Upper lobe of right lung (tissue), 1 donor: Measurements from ENCODE around the gene DBNDD2. TPM values are rescaled to one million over a fixed set of nuclear protein-coding genes. Genes with fewer than 3 reads are reported as not detected.
A peak's percentile ranks its signal among the peaks of the same experiment; 100 is the strongest.

Source experiments
- ATAC-seq: fragments of 200-7000 bp; cut with Tn5 transposase; one replicate; pipeline ENCODE4 v1.9.1; 2020; ENCODE audit warnings: mild to moderate bottlenecking, moderate library complexity
- DNase-seq: peaks from one replicate; pipeline ENCODE4 v3.0.0-alpha.2; 2020
- H3K27ac ChIP-seq: fragments of 200-600 bp; one replicate; pipeline ENCODE4 v1.8.0; 2022
- H3K27me3 ChIP-seq: fragments of 200-600 bp; one replicate; pipeline ENCODE4 v1.8.0; 2022; ENCODE audit warnings: mild to moderate bottlenecking
- H3K36me3 ChIP-seq: fragments of 200-600 bp; one replicate; pipeline ENCODE4 v1.8.0; 2022
- H3K4me1 ChIP-seq: fragments of 200-600 bp; one replicate; pipeline ENCODE4 v1.8.0; 2022
- H3K4me3 ChIP-seq: fragments of 200-600 bp; one replicate; pipeline ENCODE4 v1.8.0; 2022; ENCODE audit warnings: mild to moderate bottlenecking
- H3K9me3 ChIP-seq: fragments of 200-600 bp; one replicate; pipeline ENCODE4 v1.8.0; 2022
- CTCF ChIP-seq: fragments of 200-600 bp; IDR thresholded peaks from one replicate; pipeline ENCODE4 v1.8.0; 2022; ENCODE audit warnings: antibody characterized with exemption
- intact Hi-C: fragments of 100-400 bp; cut with DNase I; formaldehyde crosslinking; loops from one replicate; pipeline ENCODE4 v1.11.0; 2022
- total RNA-seq: library from RNA; stranded (reverse); fragmentation: NEBNext Ultra II Directional; extraction: Animal tissue kit (Norgen Biotek cat#: 25700); gene quantifications from one replicate; pipeline ENCODE4 v1.2.1, GENCODE V29; 2021
- donor health status: DM: no; HTN: yes; CAD: no; lungs with severe emphysema.

Gene DBNDD2
- total RNA-seq, 1 donor from 2014 or later = 66.2 TPM

DNA sequence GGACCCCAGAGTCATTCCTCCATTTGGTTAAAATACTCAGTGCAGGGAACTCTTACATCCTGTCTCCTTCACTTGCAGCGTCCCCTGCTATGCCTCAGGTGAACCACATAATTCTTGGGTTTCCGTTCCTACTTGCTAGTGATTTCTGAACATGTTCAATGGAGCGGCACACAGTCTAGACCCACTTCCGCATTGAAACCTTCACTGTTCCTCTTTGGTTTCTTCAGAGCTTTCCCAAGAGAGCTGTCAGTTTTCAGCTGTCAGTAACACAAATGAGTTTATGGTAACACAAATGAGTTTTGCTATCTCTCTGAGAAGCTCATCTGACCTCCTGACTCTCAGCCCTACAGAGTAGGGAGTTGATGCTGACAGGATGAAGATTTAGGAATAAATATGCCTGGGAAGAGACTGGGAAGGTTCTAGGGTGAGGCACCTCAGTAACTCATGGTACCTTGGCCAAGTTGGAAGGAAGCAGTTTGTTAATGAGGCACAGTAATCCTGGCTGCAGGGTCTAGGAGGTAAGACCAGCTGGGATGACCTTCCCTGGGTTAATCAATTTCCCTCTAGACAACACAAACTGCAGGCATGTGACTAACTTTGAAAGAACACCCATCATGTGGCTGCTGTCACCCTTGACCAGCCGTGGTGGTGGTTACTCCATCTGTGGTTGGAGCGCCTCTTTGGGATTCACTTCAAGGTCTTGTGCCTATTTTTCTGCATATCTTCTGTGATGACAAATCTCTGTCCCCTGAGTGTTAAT lies 39.7 kb upstream of the DBNDD2 start:
- no peak for TF ChIP-seq CTCF
- DNase-seq (no peak), ATAC-seq (peak; percentile 58)
- intact Hi-C loops = loop anchor here (10.0 kb wide), 1 partner anchor 66 kb away; no protein-coding TSS in a partner anchor
- H3K9me3 ChIP-seq = no peaks in the 10 kb centered on the region
- H3K27me3 ChIP-seq = no peaks in the 10 kb centered on the region
- H3K4me1 ChIP-seq = peaks cover 45% of the 10 kb centered on the region
- peak overlapping the region; percentile 47 for H3K27ac ChIP-seq
- peaks cover 45% of the 10 kb centered on the region for H3K36me3 ChIP-seq
- H3K4me3 ChIP-seq = no peak overlapping the region

DNA sequence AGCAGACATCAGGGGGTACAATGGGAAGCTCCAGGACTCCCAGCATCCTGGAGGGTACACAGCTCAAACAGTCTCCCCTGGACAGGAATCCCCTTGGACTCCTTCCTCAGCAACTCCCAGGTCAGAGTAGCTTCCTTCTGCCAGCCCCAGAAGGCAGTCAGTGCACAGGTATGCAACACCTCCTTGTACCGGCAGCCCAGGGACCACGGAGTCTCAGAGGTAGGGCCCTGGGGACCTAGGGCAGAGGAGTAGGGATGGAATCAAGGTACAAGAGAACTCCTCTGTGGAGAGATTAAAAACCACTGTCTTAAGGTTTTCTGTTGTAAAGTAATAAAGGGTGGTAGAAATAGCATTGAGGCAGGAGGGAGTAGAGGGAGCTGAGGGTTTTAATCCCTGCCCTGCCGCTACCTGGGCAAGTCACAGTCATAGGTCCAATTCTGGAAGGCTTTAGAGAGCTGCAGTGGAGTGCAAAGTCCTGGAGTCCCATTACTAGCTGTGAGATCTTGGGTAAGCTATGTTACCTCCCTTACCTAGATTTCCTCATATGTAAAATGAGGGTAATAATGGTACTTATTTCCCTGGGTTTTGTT lies 37.4 kb upstream of the DBNDD2 start:
- no peak for TF ChIP-seq CTCF
- DNase-seq = no peak
- Histone ChIP-seq H3K36me3 (peaks cover 35% of the 10 kb centered on the region), H3K27me3 (no peaks in the 10 kb centered on the region), H3K4me1 (peaks cover 28% of the 10 kb centered on the region), H3K9me3 (no peaks in the 10 kb centered on the region), H3K4me3 (no peak overlapping the region), H3K27ac (no peak overlapping the region)
- intact Hi-C loops = no loop called here
- ATAC-seq = no peak

GRCh38 chr20:45372241-45372640 lies 35.8 kb upstream of the DBNDD2 start:
- ATAC-seq (no peak), DNase-seq (no peak)
- Histone ChIP-seq H3K4me3 (no peak overlapping the region), H3K36me3 (peaks cover 19% of the 10 kb centered on the region), H3K27me3 (no peaks in the 10 kb centered on the region), H3K4me1 (peaks cover 25% of the 10 kb centered on the region), H3K27ac (no peak overlapping the region), H3K9me3 (no peaks in the 10 kb centered on the region)
- TF ChIP-seq CTCF = no peak
- intact Hi-C loops = no loop called here

- intact Hi-C loops = no loop called here
- DNase-seq = peak; percentile 75
- peak overlapping the region; percentile 60 for H3K4me3 ChIP-seq
- peak; percentile 49 for ATAC-seq
- H3K4me1 ChIP-seq = peaks cover 20% of the 10 kb centered on the region
- H3K27ac ChIP-seq = peak overlapping the region; percentile 67
- no peaks in the 10 kb centered on the region for H3K9me3 ChIP-seq
- H3K36me3 ChIP-seq = peaks cover 13% of the 10 kb centered on the region
- H3K27me3 ChIP-seq = no peaks in the 10 kb centered on the region
- TF ChIP-seq CTCF = no peak
Measured at GRCh38 chr20:45372646-45373352, 35.3 kb upstream of the DBNDD2 start.

DNA sequence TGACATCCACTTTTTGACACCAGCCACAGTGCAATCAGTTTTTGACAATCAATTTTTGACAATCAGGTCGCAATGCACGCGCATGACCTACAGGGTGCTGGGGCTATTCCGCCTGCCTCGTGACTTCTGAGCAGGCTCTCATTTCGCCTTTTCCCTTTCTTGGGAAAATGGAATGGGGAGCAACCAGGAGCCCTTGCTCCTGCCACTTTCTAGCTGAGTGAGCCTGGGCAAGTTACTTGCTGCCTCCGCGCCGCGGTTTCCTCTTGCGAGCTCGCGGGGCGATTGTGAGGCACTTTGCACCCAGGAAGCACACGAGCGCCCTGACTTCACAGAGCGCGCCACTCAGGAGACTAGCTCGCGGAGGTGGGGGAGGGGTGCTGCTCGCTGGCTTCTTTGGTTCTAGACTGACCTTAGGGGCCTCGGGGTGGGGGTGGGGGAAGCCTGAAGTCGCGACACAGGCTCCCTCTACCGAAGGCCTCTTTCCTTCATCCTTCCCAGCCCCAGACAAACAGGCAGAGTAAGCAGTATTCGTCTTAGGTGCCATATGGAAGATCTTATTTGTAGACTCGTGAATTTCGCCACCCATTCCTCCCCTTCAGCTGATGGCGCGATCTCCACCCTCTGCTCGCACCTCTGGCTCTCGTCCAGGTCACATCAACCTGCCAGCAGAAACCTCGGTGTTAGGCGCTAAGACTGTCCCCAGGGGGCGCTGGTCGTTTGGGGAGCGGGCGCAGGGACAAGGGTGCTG lies 34.6 kb upstream of the DBNDD2 start:
- intact Hi-C loops = no loop called here
- TF ChIP-seq CTCF = peak; percentile 92
- Histone ChIP-seq H3K27me3 (no peaks in the 10 kb centered on the region), H3K4me3 (peak overlapping the region; percentile 60), H3K36me3 (peaks cover 6% of the 10 kb centered on the region), H3K4me1 (peaks cover 14% of the 10 kb centered on the region), H3K9me3 (no peaks in the 10 kb centered on the region), H3K27ac (peak overlapping the region; percentile 67)
- DNase-seq (peak; percentile 95), ATAC-seq (peak; percentile 89)
